GM12878 (cell line): ENCODE measurements around the gene COTL1. TPM values are rescaled to one million over a fixed set of nuclear protein-coding genes. Genes with fewer than 3 reads are reported as not detected.
A peak's percentile ranks its signal among the peaks of the same experiment; 100 is the strongest.

ENCODE experiments used
- CBX5 ChIP-seq: sonication (generic); IDR thresholded peaks from 2 replicates; pipeline ENCODE4 v1.6.1; 2016; ENCODE audit warnings: low read depth, moderate library complexity, mild to moderate bottlenecking, inconsistent platforms
- CREB1 ChIP-seq: IDR thresholded peaks from 2 replicates; pipeline ENCODE4 v1.6.1; 2012; ENCODE audit warnings: low read depth, mild to moderate bottlenecking, inconsistent platforms
- CREM ChIP-seq: IDR thresholded peaks from 2 replicates; pipeline ENCODE4 v1.6.1; 2014; ENCODE audit warnings: antibody characterized with exemption, low read depth
- ESRRA ChIP-seq: IDR thresholded peaks from 2 replicates; pipeline ENCODE4 v1.6.1; 2012; ENCODE audit warnings: mild to moderate bottlenecking, low read length, improper control_type of control experiment
- GABPA ChIP-seq: IDR thresholded peaks from 2 replicates; pipeline ENCODE4 v1.6.1; 2014; ENCODE audit warnings: antibody characterized with exemption, low read depth, mild to moderate bottlenecking, inconsistent platforms
- IKZF1 ChIP-seq: fragments of 450-650 bp; conservative IDR thresholded peaks from 2 replicates; pipeline ENCODE4 v1.6.1; 2017; ENCODE audit warnings: antibody characterized with exemption, mild to moderate bottlenecking
- IKZF2 ChIP-seq, 2 experiments: fragments of 450-650 bp; IDR thresholded peaks; 2 replicates each; pipeline ENCODE4 v1.6.1; 2017; ENCODE audit warnings: mild to moderate bottlenecking in 2 of 2, moderate library complexity in 2 of 2
- MXI1 ChIP-seq: fragments of 150-350 bp; IDR thresholded peaks from 2 replicates; pipeline ENCODE4 v1.6.1; 2011; ENCODE audit warnings: low read depth, mild to moderate bottlenecking, inconsistent platforms, low read length, improper control_type of control experiment
- MYB ChIP-seq: fragments of 150-350 bp; IDR thresholded peaks from 2 replicates; pipeline ENCODE4 v1.6.1; 2014; ENCODE audit warnings: mild to moderate bottlenecking, low read depth, low read length, borderline replicate concordance
- NFIC ChIP-seq: IDR thresholded peaks from 2 replicates; pipeline ENCODE4 v1.6.1; 2012; ENCODE audit warnings: low read depth, mild to moderate bottlenecking, inconsistent platforms, low read length, moderate library complexity
- NFYA ChIP-seq: IDR thresholded peaks from 2 replicates; pipeline ENCODE4 v1.6.1; 2011; ENCODE audit warnings: low read depth, mild to moderate bottlenecking, low read length, improper control_type of control experiment, borderline replicate concordance
- POU2F2 ChIP-seq: IDR thresholded peaks from 3 replicates; pipeline ENCODE4 v1.6.1; 2011; ENCODE audit warnings: low read depth, mild to moderate bottlenecking, low read length, borderline replicate concordance
- PRDM15 ChIP-seq: fragments of 450-650 bp; formaldehyde crosslinking; IDR thresholded peaks from 2 replicates; pipeline ENCODE4 v1.4.0; 2020; ENCODE audit warnings: mild to moderate bottlenecking, moderate library complexity
- REST ChIP-seq: IDR thresholded peaks from 2 replicates; pipeline ENCODE4 v1.6.1; 2012; ENCODE audit warnings: mild to moderate bottlenecking, low read depth, low read length
- SP1 ChIP-seq: IDR thresholded peaks from one replicate; pipeline ENCODE4 v1.6.1; 2011; ENCODE audit warnings: low read depth, low read length
- YBX1 ChIP-seq: fragments of 450-650 bp; IDR thresholded peaks from 2 replicates; pipeline ENCODE4 v1.6.1; 2016; ENCODE audit warnings: antibody characterized with exemption
- ZNF384 ChIP-seq: IDR thresholded peaks from 2 replicates; pipeline ENCODE4 v1.6.1; 2012; ENCODE audit warnings: low read depth, mild to moderate bottlenecking, low read length, improper control_type of control experiment, borderline replicate concordance
- ZNF592 ChIP-seq: fragments of 450-650 bp; IDR thresholded peaks from 2 replicates; pipeline ENCODE4 v1.6.1; 2017; ENCODE audit warnings: mild to moderate bottlenecking, moderate library complexity
- polyA plus RNA-seq, 11 experiments: library from polyadenylated mRNA; depleted of rRNA in 4 of 11; unstranded in 6 of 11; stranded (reverse) in 5 of 11; fragments of >200 nt; fragmentation: Nextera tagmentation in 4 of 11; fragmentation: Illumina TruSeq in 1 of 11; extraction: Ambion mirVana in 4 of 11; extraction: Trizol in 1 of 11; gene quantifications; 1 replicate in 1 of 11; 2 replicates in 10 of 11; pipeline versions ENCODE4 v1.2.1 to v1.2.3, GENCODE V29; 2011 to 2016; ENCODE audit warnings: inconsistent platforms in 2 of 11, missing spikeins in 2 of 11, low read depth in 1 of 11
- total RNA-seq, 4 experiments: library from RNA; depleted of rRNA in 3 of 4; stranded (reverse); fragments of >200 nt in 3 of 4; fragmentation: Illumina TruSeq in 1 of 4; extraction: Trizol in 1 of 4; gene quantifications; 2 replicates each; pipeline versions ENCODE4 v1.2.1 to v1.2.3, GENCODE V29; 2013 to 2021

The COTL1 gene
- total and polyA plus RNA-seq, 10 of the 15 experiments (the other 5 are each of a cell fraction or from before 2014, with no cell fraction given), result 140 to 894 (median 330) TPM

GRCh38 chr16:84593825-84594724 lies 23.8 kb downstream of the COTL1 start (continued):
- TF ChIP-seq CBX5, result no peak
- no peak for TF ChIP-seq GABPA
- TF ChIP-seq ESRRA, result peak; percentile 56
- TF ChIP-seq CREB1, result no peak
- TF ChIP-seq ZNF384, result no peak
- TF ChIP-seq YBX1, result no peak
- peak; percentile 97 for TF ChIP-seq MYB
- TF ChIP-seq NFIC, result no peak
- peak; percentile 27 for TF ChIP-seq MXI1
- peak; percentile 81 for TF ChIP-seq CREM
- TF ChIP-seq NFYA, result no peak
- no peak for TF ChIP-seq PRDM15 (CRISPR knock-in tag)
- peak; percentile 89 for TF ChIP-seq SP1
- TF ChIP-seq POU2F2, result peak; percentile 91; the same call in 2 of the 3 replicates
- 0 out of 2 replicates have a peak, but pooled peaks have one; percentile 33 for TF ChIP-seq REST
- peak; percentile 99 for TF ChIP-seq IKZF1
- no peak for TF ChIP-seq ZNF592
- TF ChIP-seq IKZF2 (IDR thresholded peaks at IDR 0.05), result peak; percentile 98 to 99
